GM12878 (cell line): ENCODE data around the gene FARS2.

ENCODE experiments used
- BCL11A ChIP-seq: IDR thresholded peaks from 2 replicates; pipeline ENCODE4 v1.6.1; 2011; ENCODE audit warnings: low read depth, low read length
- BHLHE40 ChIP-seq, 2 experiments: fragments of 450-650 bp in 1 of 2; IDR thresholded peaks; 2 replicates each; pipeline ENCODE4 v1.6.1; 2011 to 2017; ENCODE audit warnings: low read depth in 2 of 2, borderline replicate concordance in 1 of 2, improper control_type of control experiment in 1 of 2, low read length in 1 of 2, mild to moderate bottlenecking in 1 of 2
- BMI1 ChIP-seq: fragments of 450-650 bp; IDR thresholded peaks from 2 replicates; pipeline ENCODE4 v1.6.1; 2016; ENCODE audit warnings: mild to moderate bottlenecking, moderate library complexity, borderline replicate concordance
- GABPA ChIP-seq: IDR thresholded peaks from 2 replicates; pipeline ENCODE4 v1.6.1; 2014; ENCODE audit warnings: antibody characterized with exemption, low read depth, mild to moderate bottlenecking, inconsistent platforms
- HDAC2 ChIP-seq: fragments of 200-600 bp; sonication (generic); IDR thresholded peaks from 2 replicates; pipeline ENCODE4 v1.6.1; 2017
- KLF5 ChIP-seq: fragments of 450-650 bp; IDR thresholded peaks from 2 replicates; pipeline ENCODE4 v1.6.1; 2014; ENCODE audit warnings: mild to moderate bottlenecking; ENCODE audit not compliant: partially characterized antibody
- POLR2AphosphoS2 ChIP-seq: IDR thresholded peaks from 2 replicates; pipeline ENCODE4 v1.6.1; 2011; ENCODE audit warnings: low read depth, mild to moderate bottlenecking, low read length, improper control_type of control experiment, moderate library complexity
- POLR2AphosphoS5 ChIP-seq: IDR thresholded peaks from 2 replicates; pipeline ENCODE4 v1.6.1; 2011; ENCODE audit warnings: mild to moderate bottlenecking, low read length, inconsistent platforms
- SIN3A ChIP-seq: IDR thresholded peaks from 2 replicates; pipeline ENCODE4 v1.6.1; 2012; ENCODE audit warnings: low read depth, low read length, improper control_type of control experiment
- SP1 ChIP-seq: IDR thresholded peaks from one replicate; pipeline ENCODE4 v1.6.1; 2011; ENCODE audit warnings: low read depth, low read length
- TBL1XR1 ChIP-seq: IDR thresholded peaks from 2 replicates; pipeline ENCODE4 v1.6.1; 2012; ENCODE audit warnings: low read depth, low read length, improper control_type of control experiment
- TF ChIP-seq, protein P1 (sequence below), 3 experiments: IDR thresholded peaks in 2 of 3; conservative IDR thresholded peaks in 1 of 3; 2 replicates each; pipeline ENCODE4 v1.5.1; 2011; ENCODE audit warnings: low read depth in 3 of 3, low read length in 3 of 3, mild to moderate bottlenecking in 3 of 3, control low read depth in 2 of 3, moderate library complexity in 2 of 3, inconsistent platforms in 1 of 3, mixed read lengths in 1 of 3; ENCODE audit not compliant: control insufficient read depth in 2 of 3, insufficient read depth in 1 of 3; ENCODE audit errors: extremely low read depth in 1 of 3
- TF ChIP-seq, protein P2 (sequence below): fragments of 450-650 bp; IDR thresholded peaks from 2 replicates; pipeline ENCODE4 v1.6.1; 2017; ENCODE audit warnings: mild to moderate bottlenecking, moderate library complexity
- TF ChIP-seq, protein P3 (sequence below): fragments of 450-650 bp; IDR thresholded peaks from 2 replicates; pipeline ENCODE4 v1.6.1; 2016; ENCODE audit warnings: mild to moderate bottlenecking, moderate library complexity, borderline replicate concordance

DNA sequence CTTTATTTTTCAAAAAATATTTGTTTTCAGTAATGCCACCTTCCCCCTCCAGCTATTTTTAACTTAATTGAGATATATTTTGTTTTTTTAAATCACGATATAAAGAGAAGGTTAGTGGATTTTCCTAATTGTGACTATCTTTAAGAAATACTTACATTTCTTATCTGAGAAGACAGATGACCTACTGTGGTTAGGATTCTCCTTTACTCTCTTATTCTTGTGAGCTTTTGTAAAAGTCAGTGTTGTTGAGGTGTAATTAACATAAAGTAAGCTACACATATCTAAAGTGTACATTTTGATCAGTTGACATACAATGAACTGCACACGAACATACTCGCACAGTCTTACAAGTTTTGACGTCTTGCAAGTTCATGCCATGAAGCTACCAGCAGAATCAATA lies 144.7 kb downstream of the FARS2 start:
- TF ChIP-seq GABPA (no peak), BMI1 (no peak), SIN3A (no peak), SP1 (no peak), KLF5 (no peak), BHLHE40 (IDR thresholded peaks at IDR 0.05; ENCODE audit: borderline replicate concordance in 1 of 2, low read depth in 2 of 2, low read length in 1 of 2) (no peak), BCL11A (no peak), TBL1XR1 (no peak), POLR2AphosphoS2 (no peak), HDAC2 (no peak), POLR2AphosphoS5 (no peak)
- TF ChIP-seq, protein P1, sequence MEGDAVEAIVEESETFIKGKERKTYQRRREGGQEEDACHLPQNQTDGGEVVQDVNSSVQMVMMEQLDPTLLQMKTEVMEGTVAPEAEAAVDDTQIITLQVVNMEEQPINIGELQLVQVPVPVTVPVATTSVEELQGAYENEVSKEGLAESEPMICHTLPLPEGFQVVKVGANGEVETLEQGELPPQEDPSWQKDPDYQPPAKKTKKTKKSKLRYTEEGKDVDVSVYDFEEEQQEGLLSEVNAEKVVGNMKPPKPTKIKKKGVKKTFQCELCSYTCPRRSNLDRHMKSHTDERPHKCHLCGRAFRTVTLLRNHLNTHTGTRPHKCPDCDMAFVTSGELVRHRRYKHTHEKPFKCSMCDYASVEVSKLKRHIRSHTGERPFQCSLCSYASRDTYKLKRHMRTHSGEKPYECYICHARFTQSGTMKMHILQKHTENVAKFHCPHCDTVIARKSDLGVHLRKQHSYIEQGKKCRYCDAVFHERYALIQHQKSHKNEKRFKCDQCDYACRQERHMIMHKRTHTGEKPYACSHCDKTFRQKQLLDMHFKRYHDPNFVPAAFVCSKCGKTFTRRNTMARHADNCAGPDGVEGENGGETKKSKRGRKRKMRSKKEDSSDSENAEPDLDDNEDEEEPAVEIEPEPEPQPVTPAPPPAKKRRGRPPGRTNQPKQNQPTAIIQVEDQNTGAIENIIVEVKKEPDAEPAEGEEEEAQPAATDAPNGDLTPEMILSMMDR (IDR thresholded peaks at IDR 0.05 in 2 of 3, conservative IDR thresholded peaks at IDR 0.05 in 1 of 3; ENCODE audit: control insufficient read depth in 2 of 3, extremely low read depth in 1 of 3, insufficient read depth in 1 of 3, low read depth in 3 of 3, low read length in 3 of 3): no peak
- TF ChIP-seq, protein P2, sequence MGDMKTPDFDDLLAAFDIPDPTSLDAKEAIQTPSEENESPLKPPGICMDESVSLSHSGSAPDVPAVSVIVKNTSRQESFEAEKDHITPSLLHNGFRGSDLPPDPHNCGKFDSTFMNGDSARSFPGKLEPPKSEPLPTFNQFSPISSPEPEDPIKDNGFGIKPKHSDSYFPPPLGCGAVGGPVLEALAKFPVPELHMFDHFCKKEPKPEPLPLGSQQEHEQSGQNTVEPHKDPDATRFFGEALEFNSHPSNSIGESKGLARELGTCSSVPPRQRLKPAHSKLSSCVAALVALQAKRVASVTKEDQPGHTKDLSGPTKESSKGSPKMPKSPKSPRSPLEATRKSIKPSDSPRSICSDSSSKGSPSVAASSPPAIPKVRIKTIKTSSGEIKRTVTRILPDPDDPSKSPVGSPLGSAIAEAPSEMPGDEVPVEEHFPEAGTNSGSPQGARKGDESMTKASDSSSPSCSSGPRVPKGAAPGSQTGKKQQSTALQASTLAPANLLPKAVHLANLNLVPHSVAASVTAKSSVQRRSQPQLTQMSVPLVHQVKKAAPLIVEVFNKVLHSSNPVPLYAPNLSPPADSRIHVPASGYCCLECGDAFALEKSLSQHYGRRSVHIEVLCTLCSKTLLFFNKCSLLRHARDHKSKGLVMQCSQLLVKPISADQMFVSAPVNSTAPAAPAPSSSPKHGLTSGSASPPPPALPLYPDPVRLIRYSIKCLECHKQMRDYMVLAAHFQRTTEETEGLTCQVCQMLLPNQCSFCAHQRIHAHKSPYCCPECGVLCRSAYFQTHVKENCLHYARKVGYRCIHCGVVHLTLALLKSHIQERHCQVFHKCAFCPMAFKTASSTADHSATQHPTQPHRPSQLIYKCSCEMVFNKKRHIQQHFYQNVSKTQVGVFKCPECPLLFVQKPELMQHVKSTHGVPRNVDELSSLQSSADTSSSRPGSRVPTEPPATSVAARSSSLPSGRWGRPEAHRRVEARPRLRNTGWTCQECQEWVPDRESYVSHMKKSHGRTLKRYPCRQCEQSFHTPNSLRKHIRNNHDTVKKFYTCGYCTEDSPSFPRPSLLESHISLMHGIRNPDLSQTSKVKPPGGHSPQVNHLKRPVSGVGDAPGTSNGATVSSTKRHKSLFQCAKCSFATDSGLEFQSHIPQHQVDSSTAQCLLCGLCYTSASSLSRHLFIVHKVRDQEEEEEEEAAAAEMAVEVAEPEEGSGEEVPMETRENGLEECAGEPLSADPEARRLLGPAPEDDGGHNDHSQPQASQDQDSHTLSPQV: no peak
- TF ChIP-seq, protein P3, sequence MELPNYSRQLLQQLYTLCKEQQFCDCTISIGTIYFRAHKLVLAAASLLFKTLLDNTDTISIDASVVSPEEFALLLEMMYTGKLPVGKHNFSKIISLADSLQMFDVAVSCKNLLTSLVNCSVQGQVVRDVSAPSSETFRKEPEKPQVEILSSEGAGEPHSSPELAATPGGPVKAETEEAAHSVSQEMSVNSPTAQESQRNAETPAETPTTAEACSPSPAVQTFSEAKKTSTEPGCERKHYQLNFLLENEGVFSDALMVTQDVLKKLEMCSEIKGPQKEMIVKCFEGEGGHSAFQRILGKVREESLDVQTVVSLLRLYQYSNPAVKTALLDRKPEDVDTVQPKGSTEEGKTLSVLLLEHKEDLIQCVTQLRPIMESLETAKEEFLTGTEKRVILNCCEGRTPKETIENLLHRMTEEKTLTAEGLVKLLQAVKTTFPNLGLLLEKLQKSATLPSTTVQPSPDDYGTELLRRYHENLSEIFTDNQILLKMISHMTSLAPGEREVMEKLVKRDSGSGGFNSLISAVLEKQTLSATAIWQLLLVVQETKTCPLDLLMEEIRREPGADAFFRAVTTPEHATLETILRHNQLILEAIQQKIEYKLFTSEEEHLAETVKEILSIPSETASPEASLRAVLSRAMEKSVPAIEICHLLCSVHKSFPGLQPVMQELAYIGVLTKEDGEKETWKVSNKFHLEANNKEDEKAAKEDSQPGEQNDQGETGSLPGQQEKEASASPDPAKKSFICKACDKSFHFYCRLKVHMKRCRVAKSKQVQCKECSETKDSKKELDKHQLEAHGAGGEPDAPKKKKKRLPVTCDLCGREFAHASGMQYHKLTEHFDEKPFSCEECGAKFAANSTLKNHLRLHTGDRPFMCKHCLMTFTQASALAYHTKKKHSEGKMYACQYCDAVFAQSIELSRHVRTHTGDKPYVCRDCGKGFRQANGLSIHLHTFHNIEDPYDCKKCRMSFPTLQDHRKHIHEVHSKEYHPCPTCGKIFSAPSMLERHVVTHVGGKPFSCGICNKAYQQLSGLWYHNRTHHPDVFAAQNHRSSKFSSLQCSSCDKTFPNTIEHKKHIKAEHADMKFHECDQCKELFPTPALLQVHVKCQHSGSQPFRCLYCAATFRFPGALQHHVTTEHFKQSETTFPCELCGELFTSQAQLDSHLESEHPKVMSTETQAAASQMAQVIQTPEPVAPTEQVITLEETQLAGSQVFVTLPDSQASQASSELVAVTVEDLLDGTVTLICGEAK: no peak
